SK-N-SH treated with all-trans-retinoic acid at 6 μM for 48 hours (cell line): ENCODE data around the gene CD177.
"Not testable (repeated sequence)": the region's sequence is repeated elsewhere in the genome, so short reads cannot be mapped to it uniquely, and the experiment has no call there.

Source experiments
- ATAC-seq: fragments of 200-7000 bp; cut with Tn5 transposase; 3 replicates; pipeline ENCODE4 v1.9.1; 2020; ENCODE audit warnings: mild to moderate bottlenecking, moderate library complexity
- ARNTL ChIP-seq: fragments of 450-650 bp; formaldehyde crosslinking; IDR thresholded peaks from 2 replicates; pipeline ENCODE4 v1.5.0; 2020; ENCODE audit warnings: low read depth, mild to moderate bottlenecking, moderate library complexity, borderline replicate concordance
- BACH2 ChIP-seq: fragments of 250-450 bp; sonication (Bioruptor Pico); IDR thresholded peaks from 2 replicates; pipeline ENCODE4 v1.9.0; 2021; ENCODE audit warnings: mild to moderate bottlenecking, borderline replicate concordance
- CSDC2 ChIP-seq: fragments of 250-450 bp; sonication (Bioruptor Pico); IDR thresholded peaks from 2 replicates; pipeline ENCODE4 v1.5.0; 2020; ENCODE audit warnings: mild to moderate bottlenecking, moderate library complexity
- ESRRG ChIP-seq: fragments of 250-450 bp; sonication (Bioruptor Pico); IDR thresholded peaks from 2 replicates; pipeline ENCODE4 v1.6.1; 2021; ENCODE audit warnings: mild to moderate bottlenecking
- GLIS3 ChIP-seq: fragments of 250-450 bp; sonication (Bioruptor Pico); IDR thresholded peaks from 2 replicates; pipeline ENCODE4 v1.5.0; 2020; ENCODE audit warnings: mild to moderate bottlenecking, moderate library complexity
- ISL1 ChIP-seq: fragments of 250-450 bp; sonication (Bioruptor Pico); IDR thresholded peaks from 2 replicates; pipeline ENCODE4 v2.1.2; 2022; ENCODE audit warnings: mild to moderate bottlenecking, moderate library complexity
- OSR1 ChIP-seq: fragments of 250-450 bp; sonication (Bioruptor Pico); IDR thresholded peaks from 2 replicates; pipeline ENCODE4 v1.8.0; 2022; ENCODE audit warnings: moderate library complexity, mild to moderate bottlenecking, inconsistent platforms
- PATZ1 ChIP-seq: fragments of 250-450 bp; sonication (Bioruptor Pico); IDR thresholded peaks from 2 replicates; pipeline ENCODE4 v1.8.0; 2020; ENCODE audit warnings: mild to moderate bottlenecking, moderate library complexity, borderline replicate concordance
- POU6F1 ChIP-seq: fragments of 250-450 bp; sonication (Bioruptor Pico); IDR thresholded peaks from 2 replicates; pipeline ENCODE4 v1.8.0; 2021; ENCODE audit warnings: low read depth, mild to moderate bottlenecking, moderate library complexity, borderline replicate concordance
- PPARA ChIP-seq: fragments of 250-450 bp; sonication (Bioruptor Pico); IDR thresholded peaks from 2 replicates; pipeline ENCODE4 v1.5.0; 2020; ENCODE audit warnings: mild to moderate bottlenecking, borderline replicate concordance
- RARB ChIP-seq: fragments of 250-450 bp; sonication (Bioruptor Pico); IDR thresholded peaks from 2 replicates; pipeline ENCODE4 v1.8.0; 2021; ENCODE audit warnings: mild to moderate bottlenecking, moderate library complexity
- SNAI2 ChIP-seq: fragments of 250-450 bp; sonication (Bioruptor Pico); IDR thresholded peaks from 2 replicates; pipeline ENCODE4 v1.5.0; 2020; ENCODE audit warnings: mild to moderate bottlenecking, moderate library complexity
- TCF4 ChIP-seq: fragments of 250-450 bp; sonication (Bioruptor Pico); IDR thresholded peaks from 2 replicates; pipeline ENCODE4 v1.8.0; 2021; ENCODE audit warnings: mild to moderate bottlenecking, moderate library complexity, borderline replicate concordance
- TOX ChIP-seq: fragments of 250-450 bp; sonication (Bioruptor Pico); IDR thresholded peaks from 2 replicates; pipeline ENCODE4 v1.8.0; 2021; ENCODE audit warnings: mild to moderate bottlenecking, moderate library complexity, borderline replicate concordance
- TSHZ2 ChIP-seq: fragments of 250-450 bp; sonication (Bioruptor Pico); IDR thresholded peaks from 2 replicates; pipeline ENCODE4 v1.5.0; 2020; ENCODE audit warnings: mild to moderate bottlenecking, moderate library complexity
- ZC3H10 ChIP-seq: fragments of 250-450 bp; sonication (Bioruptor Pico); IDR thresholded peaks from 2 replicates; pipeline ENCODE4 v1.5.1; 2021; ENCODE audit warnings: mild to moderate bottlenecking, moderate library complexity
- ZFP3 ChIP-seq: fragments of 250-450 bp; sonication (Bioruptor Pico); IDR thresholded peaks from 2 replicates; pipeline ENCODE4 v1.5.0; 2020; ENCODE audit warnings: mild to moderate bottlenecking, moderate library complexity
- ZFP30 ChIP-seq: fragments of 450-650 bp; formaldehyde crosslinking; IDR thresholded peaks from 2 replicates; pipeline ENCODE4 v1.5.0; 2022; ENCODE audit warnings: mild to moderate bottlenecking, moderate library complexity
- ZNF565 ChIP-seq: fragments of 450-650 bp; formaldehyde crosslinking; conservative IDR thresholded peaks from 2 replicates; pipeline ENCODE4 v1.5.0; 2020; ENCODE audit warnings: low read depth, mild to moderate bottlenecking, moderate library complexity
- ZNF70 ChIP-seq: fragments of 450-650 bp; formaldehyde crosslinking; IDR thresholded peaks from 2 replicates; pipeline ENCODE4 v1.5.0; 2020; ENCODE audit warnings: mild to moderate bottlenecking, moderate library complexity
- ZNF8 ChIP-seq: fragments of 450-650 bp; formaldehyde crosslinking; IDR thresholded peaks from 2 replicates; pipeline ENCODE4 v1.5.0; 2020; ENCODE audit warnings: mild to moderate bottlenecking, moderate library complexity
- TF ChIP-seq, protein P1 (sequence below): fragments of 250-450 bp; sonication (Bioruptor Pico); IDR thresholded peaks from 2 replicates; pipeline ENCODE4 v1.5.1; 2020; ENCODE audit warnings: low read depth, mild to moderate bottlenecking, moderate library complexity
- TF ChIP-seq, protein P2 (sequence below): fragments of 250-450 bp; sonication (Bioruptor Pico); IDR thresholded peaks from 2 replicates; pipeline ENCODE4 v1.5.1; 2021; ENCODE audit warnings: mild to moderate bottlenecking, moderate library complexity

CD177 gene

DNA sequence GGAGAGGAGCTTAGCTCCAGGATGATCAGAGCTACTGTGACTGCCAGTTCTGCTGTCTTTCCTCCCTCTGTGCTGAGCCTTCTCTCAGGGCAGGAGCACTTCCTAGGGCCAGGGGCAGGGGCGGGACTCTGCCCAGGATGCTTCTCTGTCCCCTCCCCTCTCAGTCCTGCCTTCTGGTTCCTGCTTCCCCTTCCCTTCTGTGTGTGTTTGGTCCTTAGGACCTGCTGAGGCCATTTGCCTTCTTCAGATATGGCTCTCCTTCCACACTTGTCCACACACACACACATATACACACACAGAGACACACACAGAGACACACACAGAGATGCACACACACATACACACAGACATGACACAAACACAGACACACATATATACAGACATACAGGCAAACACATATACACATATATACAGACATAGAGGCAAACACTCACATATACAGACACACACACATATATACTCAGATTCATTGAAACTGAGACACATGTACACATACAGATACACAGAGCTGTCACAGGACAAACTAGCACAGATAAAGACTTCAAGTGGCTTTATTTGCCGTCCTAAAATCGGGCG lies 22.0 kb upstream of the CD177 start:
- TF ChIP-seq ZNF8 (CRISPR knock-in tag) = no peak
- TF ChIP-seq ISL1 (CRISPR knock-in tag) = no peak
- no peak for TF ChIP-seq TSHZ2 (CRISPR knock-in tag)
- TF ChIP-seq ZFP30 (CRISPR knock-in tag) = no peak
- TF ChIP-seq TCF4 (CRISPR knock-in tag) = no peak
- no peak for TF ChIP-seq OSR1 (CRISPR knock-in tag)
- TF ChIP-seq ZNF70 = no peak
- TF ChIP-seq SNAI2 (CRISPR knock-in tag) = no peak
- no peak for TF ChIP-seq TOX (CRISPR knock-in tag)
- TF ChIP-seq ZFP3 = no peak
- no peak for TF ChIP-seq BACH2 (CRISPR knock-in tag)
- TF ChIP-seq PATZ1 (CRISPR knock-in tag) = no peak
- TF ChIP-seq, protein P1, sequence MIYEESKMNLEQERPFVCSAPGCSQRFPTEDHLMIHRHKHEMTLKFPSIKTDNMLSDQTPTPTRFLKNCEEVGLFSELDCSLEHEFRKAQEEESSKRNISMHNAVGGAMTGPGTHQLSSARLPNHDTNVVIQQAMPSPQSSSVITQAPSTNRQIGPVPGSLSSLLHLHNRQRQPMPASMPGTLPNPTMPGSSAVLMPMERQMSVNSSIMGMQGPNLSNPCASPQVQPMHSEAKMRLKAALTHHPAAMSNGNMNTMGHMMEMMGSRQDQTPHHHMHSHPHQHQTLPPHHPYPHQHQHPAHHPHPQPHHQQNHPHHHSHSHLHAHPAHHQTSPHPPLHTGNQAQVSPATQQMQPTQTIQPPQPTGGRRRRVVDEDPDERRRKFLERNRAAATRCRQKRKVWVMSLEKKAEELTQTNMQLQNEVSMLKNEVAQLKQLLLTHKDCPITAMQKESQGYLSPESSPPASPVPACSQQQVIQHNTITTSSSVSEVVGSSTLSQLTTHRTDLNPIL (CRISPR knock-in tag) = no peak
- TF ChIP-seq ZNF565 (CRISPR knock-in tag) = no peak
- no peak for TF ChIP-seq ESRRG (CRISPR knock-in tag)
- no peak; the same call in 2 of the 3 replicates for ATAC-seq

DNA sequence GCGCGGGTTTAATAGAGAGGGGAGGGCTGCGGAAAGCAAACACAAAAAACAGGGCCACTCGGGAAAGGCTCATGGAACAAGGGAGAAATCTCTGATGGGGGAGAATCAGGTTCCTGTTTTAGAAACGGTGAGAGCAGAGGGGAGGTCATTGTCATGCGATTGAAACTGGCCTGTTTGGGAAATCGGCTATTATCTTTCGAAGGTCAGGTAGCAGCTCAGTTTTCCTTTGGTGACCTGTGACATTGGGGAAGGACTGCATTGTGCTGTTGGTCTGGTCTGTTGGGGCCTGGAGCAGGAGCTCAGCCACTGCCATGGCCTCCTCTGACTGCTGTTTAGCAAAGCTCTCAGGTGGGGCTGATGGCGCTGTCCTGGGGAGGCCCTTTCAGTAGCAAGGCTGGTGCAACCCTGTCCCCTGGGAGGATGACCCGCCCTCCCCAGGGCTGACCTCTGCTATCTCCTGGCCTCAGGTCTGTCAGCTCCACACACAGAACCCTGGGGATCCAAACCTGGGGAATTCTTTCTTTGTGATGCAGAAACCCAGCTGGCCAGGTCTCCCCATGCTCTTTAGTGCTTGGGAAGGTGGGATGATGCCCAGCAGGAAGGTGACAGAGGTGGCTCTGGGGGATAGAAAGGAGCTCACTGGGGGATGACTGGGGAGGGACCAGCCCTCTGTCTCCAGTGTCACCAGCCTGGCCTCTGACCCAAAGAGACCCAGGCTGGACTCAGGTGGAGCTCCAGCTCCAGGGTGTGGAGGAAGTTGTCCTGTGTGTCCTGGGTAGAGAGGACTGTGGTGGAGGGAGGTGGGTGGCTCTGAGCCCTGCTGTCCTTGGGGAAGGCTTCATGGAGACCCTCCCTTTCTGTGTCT lies 21.2 kb upstream of the CD177 start:
- TF ChIP-seq CSDC2 (CRISPR knock-in tag) = no peak
- TF ChIP-seq, all 23 proteins: peak for 0
- no peak for ATAC-seq

DNA sequence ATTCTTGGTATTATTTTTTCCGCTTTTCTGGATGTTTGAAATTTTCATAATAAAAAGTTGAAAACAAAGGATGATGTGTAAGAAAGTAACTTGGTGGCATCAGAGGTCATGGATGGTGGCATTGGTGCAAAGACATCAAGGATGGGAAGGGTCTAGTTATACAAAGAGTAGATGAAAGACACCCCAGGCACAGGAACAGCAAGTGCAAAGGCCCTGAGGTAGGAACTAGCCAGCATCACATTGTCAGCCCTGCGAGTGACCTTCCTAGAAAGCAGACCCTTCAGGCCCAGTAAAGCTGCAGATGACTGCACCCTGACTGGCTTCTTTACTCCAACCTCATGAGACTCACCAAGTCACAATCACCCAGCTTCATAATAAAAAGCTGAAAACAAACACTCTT lies 17.0 kb upstream of the CD177 start:
- ATAC-seq = not testable (repeated sequence)

GRCh38 chr19:43337737-43338136 lies 15.7 kb upstream of the CD177 start:
- ATAC-seq = no peak
- TF ChIP-seq RARB (CRISPR knock-in tag) (no peak), PATZ1 (CRISPR knock-in tag) (no peak), PPARA (CRISPR knock-in tag) (no peak), TCF4 (CRISPR knock-in tag) (no peak), GLIS3 (CRISPR knock-in tag) (no peak), BACH2 (CRISPR knock-in tag) (no peak), POU6F1 (CRISPR knock-in tag) (no peak), ZNF8 (CRISPR knock-in tag) (no peak), ZC3H10 (CRISPR knock-in tag) (no peak), ZFP30 (CRISPR knock-in tag) (no peak), ZNF565 (CRISPR knock-in tag) (no peak), ISL1 (CRISPR knock-in tag) (no peak), ARNTL (CRISPR knock-in tag) (no peak)
- TF ChIP-seq, protein P2, sequence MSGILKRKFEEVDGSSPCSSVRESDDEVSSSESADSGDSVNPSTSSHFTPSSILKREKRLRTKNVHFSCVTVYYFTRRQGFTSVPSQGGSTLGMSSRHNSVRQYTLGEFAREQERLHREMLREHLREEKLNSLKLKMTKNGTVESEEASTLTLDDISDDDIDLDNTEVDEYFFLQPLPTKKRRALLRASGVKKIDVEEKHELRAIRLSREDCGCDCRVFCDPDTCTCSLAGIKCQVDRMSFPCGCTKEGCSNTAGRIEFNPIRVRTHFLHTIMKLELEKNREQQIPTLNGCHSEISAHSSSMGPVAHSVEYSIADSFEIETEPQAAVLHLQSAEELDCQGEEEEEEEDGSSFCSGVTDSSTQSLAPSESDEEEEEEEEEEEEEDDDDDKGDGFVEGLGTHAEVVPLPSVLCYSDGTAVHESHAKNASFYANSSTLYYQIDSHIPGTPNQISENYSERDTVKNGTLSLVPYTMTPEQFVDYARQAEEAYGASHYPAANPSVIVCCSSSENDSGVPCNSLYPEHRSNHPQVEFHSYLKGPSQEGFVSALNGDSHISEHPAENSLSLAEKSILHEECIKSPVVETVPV (CRISPR knock-in tag) = no peak
- TF ChIP-seq, protein P1 (CRISPR knock-in tag) = no peak
- TF ChIP-seq, all 23 proteins: peak for 0
